COLO829 (cell line): Measurements from ENCODE around the gene C1R.

Source experiments
- DNase-seq: peaks from one replicate; pipeline ENCODE4 v3.0.0; 2012; ENCODE audit warnings: low spot score

Gene C1R

DNA sequence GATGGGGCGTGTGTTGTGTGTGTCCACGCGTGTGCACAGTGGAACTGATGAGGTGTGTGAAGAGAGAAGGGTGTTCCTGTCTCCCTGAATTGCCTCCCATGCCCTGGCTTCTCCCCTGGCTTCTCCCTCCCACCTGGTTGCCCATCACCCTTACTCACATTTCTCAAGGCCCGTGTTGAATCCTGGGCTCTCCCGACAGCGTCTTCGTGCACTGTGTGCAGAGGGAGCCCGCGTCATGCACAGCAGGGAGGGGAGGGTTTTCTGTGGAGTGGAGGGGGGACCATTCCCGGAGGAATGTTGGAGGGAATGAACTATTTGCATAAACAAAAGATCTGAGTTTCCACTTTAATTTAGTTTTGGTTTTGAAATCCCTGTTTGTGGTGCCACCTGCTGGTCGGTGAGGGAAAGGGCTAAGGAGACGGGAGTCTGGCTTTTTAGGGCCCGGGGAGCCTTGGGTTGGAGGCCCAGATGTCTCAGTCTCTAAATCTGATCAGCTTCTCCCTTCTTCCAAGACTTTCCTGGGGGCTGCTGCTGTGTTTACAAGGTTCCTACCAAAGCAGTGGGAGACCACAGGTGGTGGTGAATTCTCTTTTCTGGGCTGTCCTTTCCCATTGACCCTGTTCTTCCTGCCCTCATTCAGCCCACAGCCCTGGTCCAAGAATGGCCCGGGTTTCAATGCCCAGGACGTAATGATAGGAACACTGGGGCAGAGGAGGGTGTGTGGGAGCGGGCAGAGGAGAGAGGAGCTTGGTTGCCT is at the start of gene C1R:
Gene C1R, minus strand, starts transcription at position 217 of the 757 bp plus-strand sequence. Its CDS starts 57 bp downstream, at position 160.
- peak; percentile 76 for DNase-seq

DNA sequence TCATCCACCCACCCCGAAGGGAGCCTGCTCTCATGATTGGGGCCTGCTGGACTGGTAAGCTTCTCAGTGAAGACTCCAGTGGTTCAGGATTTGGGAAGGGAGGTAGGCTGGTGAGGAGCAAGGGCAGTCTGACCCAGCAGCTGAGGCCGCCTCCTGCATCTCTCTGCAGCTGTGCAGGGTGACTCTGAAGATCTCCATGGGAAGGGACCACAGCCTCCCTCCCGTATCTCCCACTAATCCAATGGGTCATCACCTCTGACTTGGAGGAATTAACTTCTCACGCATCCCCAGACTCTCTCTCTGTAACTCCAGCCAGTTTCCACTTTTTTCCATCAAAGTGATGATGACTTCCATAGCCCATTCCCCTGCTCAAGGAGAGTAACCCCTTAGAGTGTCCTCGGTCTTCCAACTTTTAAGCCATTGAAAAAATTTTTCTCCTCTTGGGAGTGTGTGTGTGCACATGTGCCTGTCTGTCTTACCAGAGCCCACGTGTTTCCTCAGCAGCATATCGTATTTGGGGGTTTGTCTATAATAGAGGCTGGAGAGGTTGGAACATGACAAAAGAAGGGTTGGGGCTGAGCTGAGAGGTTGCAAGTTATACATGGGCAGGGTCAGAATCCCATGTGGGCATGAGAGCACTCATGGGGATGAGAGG is 49.2 kb upstream of the C1R start:
- no peak for DNase-seq

DNA sequence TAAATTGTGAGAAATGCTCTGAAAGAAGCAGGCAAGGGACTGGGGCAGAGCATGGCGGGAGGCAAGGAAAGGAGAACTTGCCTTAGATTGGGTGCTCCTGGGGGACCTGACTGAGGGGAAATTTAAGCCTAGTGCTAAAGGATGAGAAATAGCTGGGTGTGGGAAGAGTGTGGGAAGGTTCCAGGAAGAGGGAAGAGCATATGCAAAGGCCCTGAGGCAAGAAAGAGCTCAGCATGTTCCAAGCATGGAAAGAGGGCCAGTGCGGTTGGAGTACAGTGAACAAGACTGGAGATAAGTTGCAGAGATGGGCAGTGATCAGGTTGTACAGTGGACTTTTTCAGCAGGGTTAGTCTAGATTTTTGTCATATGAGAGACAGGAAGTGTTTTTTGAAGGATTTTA is 47.0 kb upstream of the C1R start:
- DNase-seq: no peak

DNA sequence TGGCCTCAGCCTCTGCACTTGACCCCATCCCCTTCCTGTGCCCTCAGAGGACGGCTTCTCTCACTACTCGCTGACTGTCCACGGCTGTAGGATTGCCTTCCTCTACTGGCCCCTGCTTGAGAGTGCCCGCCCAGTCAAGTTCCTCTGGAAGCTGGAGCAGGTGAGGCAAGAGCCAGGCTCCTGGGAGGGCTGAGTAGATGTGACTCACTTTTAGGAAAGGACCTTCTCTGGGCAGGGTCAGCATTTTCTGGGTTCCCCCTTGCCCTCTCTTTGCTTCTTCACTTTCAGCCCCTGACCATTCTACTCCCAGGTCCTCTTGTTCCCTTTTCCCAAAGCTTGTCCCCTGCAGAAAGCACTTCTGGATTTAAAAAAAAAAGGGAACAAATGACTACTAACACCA is 45.7 kb upstream of the C1R start:
- no peak for DNase-seq

DNA sequence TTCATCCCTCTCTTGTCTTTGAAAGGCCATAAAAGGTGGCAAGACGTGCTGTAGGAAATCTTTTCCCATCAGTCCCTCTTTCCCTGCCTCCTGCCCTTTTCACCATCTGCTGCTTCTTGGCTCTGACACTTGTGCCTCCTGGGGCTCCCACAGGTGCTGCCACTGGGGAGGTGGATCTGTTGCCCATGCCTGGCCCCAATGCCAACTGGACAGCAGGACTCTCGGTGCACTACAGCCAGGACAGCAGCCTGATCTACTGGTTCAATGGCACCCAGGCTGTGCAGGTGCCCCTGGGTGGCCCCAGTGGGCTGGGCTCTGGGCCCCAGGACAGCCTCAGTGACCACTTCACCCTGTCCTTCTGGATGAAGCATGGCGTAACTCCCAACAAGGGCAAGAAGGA is 44.4 kb upstream of the C1R start:
- no peak for DNase-seq

DNA sequence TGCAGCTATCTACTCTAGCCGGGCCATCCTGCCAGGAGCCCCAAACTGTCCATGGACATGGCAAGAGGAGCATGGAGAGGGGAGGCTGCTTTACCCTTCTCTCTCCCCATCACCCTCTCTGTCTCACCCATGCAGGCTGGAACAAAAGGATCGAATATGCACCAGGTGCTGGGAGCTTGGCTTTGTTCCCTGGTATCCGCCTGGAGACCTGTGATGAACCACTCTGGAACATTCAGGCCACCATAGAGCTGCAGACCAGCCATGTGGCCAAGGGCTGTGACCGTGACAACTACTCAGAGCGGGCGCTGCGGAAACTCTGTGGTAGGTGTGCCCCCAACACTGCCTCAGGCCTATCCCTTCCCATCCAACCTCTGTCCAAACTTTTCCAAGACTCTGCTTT is 43.8 kb upstream of the C1R start:
- no peak for DNase-seq

DNA sequence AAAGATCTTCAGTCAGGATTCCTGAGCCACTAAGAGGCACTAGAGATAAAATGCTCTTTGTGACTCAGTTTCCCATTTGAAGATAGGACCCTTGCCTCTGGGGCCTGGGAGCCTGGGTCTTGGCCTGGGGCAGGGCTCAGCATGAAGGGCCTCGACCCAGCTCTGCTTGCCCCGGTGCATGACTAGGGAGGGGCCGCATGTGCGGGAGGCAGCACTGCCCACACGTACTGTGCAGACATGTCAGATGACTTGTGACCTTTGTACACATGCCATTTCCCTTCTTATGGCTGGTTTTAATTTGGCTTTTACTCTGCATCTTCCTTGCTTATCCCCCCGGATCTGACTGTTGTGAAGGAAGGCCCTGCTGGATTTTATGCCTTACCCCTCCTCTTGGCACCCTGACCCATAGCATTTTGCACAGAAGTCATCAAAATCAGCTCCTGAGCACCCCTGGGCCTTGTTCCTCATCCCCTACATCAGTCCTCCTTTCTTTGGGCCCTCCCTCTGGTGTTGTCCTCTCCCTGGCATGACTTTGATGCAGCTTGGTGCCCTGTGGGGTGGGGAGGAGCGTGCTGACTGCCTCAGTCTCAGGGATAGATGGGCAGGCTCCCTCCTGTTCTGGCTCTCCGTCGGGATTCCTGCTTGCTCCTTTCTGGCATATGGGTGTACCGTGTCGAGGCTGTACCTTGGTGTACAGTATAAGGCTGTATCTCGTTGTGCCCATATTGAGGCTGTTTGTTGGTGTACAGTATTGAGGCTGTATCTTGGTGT is 42.3 kb upstream of the C1R start:
- no peak for DNase-seq

DNA sequence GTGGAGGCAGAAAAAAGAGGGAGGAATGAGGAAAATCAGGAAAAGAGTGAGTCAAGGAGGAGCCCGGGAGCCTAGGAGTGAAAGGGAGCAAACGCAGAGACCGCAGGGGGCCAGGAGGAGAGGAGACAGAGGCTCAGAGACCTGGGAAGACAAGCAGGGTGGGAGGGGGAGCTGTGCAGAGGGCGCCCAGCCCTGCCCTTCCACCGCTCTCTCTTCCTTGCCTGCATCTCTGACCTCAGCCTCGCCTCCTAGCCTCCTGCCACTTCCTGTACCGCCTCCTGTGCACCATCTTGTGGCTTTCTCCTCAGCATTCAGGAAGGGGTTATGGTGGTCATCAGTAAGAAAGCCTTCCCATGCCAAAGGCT is 39.2 kb upstream of the C1R start:
- no peak for DNase-seq

DNA sequence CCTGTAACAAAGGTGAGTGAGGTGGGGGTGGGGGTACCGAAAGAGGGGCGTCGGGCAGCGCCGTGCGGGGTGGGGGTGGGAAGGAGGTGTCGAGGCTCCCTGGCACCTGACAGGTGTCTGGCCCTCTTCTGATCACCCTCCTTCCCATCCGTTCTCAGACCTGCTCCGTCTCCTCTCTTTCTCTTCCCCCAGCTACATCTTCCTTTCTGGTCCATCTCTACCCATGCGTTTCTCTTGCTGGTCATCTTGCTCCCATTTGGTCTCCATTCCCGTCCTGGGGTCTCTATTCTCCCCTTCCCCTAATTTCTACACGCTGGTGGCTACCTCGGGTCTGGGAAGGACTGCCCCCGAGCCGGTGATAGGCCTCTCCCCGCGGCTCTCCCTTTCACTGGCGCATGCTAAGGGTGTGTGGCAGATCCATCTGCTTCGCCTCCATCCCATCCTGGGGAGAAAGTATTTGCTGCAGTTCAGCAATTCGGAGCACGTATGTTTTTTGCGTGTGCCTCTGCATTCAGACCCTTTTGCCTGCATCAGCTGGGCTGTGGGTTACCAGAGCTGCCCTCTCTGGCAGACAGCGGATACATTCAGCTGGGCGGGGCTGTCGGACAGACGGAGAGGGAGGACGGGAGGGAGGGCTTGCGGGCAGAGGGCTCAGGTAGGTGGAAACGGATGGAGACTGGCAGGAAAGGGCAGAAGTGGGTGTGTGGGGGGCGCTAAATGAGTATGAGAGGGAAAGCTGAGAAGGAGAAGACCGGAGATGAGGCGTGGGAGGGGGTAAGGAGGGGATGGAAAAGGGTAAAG is 38.7 kb upstream of the C1R start:
- DNase-seq: peak; percentile 32

DNA sequence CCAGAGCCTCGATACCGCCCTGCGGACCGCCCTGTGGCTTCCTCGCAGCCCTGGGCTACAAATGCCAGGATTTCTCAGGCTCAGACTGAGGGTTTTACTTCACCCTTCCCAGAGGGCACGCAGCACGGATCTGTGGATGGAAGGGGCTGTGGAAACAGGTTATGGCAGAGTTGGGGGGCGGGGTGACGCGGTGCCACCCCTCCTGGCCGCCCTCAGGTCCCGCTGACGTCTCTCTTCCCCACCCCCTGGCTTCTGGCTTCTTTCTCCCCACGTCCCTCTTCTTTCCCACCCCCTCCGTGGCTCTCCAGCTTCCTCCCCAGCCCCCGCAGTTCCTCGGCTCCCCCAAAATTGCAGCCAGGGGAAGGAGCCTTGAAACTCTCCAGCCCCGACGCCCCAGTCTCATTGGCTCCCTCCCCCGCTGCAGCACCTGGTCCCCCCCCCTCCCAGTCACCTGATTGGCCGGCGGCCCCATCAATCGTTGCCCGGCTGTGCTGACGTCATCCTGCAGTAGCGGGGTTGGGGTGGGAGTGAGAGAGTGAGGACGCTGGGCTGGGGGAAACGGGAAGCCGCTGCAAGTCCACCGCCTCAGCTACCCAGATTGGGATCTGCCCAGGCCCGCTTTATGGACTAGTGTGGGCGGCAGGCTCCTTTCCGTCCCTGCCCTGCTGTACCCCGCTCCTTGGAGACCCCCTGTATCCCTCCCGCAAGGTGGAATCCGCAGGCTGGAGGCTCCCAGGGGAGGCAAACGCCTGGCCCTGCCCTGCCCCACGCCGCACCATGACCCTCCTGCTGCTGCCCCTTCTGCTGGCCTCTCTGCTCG is 37.8 kb upstream of the C1R start, which contains the start of gene CLSTN3:
Gene CLSTN3, plus strand, starts transcription at position 500 of the 820 bp plus-strand sequence. Its CDS starts 278 bp downstream, at position 778.
- DNase-seq: peak; percentile 80

DNA sequence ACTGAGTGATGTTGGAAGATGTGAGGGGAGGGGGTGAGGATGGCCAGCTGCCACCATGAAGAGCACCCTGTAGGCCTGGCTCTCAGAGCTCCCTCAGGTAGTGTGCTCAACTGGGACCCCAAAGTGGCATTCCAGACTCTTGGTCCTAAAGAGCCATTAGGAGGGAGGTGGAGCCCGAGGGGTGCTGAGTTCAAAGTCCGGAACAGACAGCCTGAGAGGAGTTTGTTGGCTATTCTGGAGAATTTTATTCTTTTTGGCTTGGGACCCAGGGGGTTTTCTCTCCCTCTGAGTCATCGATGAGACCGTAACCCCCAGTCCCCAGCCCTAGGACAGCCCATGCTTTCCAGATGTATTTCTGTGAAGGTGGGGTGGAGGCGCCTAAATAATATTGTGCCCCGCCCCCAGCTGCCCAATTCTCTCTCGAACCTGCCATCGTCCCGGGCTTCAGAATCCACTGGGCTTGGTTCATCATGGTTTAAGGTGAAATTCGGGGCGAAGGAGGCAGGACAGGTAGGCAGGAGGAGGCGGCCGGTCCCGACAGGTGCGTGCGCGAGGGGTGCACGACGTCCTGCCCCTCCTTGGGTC is 37.1 kb upstream of the C1R start:
- DNase-seq: no peak

DNA sequence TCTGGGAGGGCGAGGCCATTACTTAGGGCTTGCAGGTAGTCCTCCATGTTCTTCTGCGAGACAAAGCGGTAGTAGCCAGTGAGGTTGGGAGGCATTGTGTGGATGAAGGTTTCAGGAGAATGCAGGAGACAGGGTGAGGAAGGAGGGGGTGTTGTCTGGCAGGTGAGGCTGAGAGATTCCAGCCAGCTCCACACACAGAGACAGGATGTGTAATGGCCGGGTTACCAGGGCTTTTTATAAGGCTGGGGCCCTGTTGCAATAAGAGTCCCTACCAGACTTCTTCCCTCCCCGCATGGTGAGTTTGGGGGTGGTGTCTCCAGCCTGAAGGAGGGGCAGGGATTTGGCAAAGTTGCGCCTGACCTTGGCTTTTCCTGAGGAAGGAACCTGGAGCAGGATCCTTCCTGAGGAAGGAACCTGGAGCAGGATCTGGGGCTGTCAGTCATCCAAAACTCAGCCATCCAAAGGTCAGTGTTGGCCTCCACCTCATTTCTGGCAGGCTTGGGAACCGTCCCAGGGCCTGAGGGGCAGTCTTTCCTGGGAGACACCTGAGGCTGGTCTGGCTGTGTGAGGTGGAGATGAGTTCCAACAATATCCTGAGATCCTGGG is 36.5 kb upstream of the C1R start, which contains the start of gene RBP5:
Gene RBP5, minus strand, starts transcription at position 209 of the 606 bp plus-strand sequence. Its CDS starts 114 bp downstream, at position 95.
- no peak for DNase-seq

DNA sequence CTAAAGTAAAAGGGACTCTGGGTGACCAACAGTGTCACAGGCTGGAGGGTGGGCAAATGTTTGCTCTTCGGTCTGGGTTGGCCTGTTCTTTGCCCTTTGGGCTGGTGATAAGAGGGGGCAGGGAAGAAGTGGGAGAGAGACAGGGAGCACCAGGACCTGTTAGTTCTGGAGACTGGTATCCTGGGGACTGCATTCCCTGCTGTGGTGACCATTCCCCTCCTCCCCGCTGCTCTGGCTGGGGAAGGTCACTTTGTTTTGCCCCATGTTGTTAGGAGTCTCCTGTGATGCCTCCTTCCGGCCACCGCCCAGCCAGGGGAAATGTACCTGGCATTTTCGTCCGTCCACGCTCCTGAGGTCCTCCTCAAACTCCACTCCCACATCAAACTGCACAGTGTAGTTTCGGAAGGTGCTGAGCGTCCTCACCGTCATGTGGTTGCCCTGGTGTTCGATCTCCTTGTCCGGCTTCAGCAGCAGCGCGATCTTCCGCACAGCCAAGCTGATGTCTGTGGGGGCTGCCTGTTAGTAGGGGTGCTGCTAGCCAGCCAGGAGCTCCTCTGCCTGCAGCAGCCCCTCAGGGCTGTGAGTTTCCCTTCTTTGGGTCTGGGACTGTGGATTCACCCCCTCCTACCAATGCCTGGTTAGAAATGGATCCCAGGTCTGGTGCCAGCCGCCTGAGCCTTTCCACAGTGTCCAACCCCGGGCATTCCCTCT is 35.8 kb upstream of the C1R start:
- DNase-seq: no peak

DNA sequence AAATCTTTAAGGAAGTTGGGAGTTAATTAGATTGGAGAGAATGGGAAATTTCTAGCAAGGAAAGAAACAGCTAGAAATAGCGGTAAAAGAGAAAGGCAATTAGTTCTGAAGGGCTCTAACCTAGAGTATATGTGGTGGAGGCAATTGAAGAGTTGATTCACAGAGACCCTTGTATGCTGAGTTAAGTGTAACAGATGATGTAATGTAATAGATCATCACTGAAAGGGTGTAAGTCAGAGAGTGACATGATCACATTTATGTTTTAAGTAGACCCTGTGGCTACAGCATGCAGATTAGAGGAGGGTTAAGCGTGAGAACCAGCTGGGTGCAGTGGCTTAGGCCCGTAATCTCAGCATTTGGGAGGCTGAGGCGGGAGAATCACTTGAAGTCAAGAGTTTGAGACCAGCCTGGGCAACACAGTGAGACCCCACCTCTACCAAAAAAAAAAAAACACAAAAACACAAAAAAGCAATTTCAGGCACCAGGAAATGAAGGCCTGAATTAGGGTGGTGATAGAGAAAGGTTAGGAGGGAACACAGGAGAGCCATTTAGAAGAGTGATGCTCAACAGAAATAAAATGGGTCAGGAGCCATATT is 33.5 kb upstream of the C1R start:
- no peak for DNase-seq

DNA sequence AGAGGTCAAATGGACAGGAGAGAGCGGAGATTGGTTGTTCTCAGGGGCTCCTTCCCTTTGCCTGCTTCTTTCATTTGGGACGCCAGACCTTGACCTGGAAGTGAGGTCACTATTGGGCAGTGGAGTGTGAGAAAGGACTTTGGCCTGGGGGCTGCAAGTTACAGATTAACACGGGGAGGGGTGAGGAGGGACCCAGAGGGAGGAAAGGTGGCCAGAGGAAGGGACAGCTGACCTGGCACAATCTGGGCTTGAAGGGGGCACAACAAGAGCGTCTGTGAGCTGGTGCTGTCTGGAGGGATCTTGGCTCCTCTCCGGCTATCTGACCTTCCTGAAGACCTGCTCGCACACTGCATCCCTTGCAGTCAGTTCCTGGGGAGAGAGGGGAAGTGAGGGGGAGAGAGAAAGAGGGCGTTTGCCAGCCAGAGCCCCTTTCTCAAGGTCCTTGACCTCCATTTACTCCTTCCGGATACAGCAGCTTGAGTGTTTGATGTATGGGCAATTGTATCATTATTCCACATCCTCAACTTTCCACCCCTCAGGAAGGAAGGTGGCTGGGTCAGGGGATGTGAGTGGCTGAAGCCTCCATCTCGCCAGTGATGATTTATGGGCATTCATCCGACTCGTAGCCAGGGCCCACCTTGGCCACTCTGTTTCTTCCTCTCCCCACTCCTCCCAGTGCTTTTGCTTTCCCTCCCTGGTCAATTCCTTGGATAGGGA is 31.7 kb upstream of the C1R start:
- DNase-seq: no peak

DNA sequence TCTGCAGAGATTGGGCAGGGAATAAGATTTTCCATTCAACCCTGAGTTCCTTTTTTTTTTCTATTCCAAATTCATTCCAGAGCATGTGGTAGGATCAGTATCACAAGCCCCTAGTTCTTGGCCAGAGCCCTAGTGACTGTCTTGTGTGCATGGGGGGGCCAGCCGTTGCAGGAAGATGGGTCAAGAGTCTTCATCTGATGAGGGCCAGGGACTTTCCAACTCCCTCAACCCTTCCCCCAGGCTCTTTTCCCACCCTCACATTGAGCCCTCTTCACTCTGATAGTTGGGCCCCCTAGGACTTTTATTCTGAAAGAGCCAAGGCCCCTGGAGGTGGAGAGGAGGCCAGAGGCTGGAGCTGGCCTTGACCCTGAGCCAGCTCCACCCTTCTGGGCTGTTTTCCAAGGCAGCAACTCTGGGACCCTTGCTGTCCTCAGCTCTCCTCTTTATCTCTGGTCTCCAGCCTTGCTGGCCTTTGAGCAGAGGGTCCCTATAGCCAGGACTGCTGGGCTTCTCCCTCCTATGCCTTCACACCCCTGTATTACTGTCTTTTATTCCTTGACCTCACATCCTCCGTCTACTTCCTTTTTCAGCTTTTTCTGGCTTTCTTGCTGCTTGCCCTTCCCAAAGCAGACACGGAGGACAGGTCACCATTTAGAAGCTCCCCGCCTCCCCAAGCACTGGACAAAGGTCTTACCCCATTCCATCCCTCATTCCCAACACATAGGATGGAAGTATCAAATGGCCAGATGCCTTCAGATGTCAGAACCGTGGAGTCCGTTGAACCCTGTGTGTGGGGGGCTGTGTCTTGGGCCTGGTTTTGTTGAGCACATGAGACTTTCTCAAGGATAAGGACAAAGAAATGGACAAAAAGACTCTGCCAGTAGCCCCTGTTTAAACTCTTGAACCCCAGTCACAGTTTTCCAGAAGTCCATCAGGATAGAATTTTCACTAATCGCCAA is 30.8 kb upstream of the C1R start:
- no peak for DNase-seq

DNA sequence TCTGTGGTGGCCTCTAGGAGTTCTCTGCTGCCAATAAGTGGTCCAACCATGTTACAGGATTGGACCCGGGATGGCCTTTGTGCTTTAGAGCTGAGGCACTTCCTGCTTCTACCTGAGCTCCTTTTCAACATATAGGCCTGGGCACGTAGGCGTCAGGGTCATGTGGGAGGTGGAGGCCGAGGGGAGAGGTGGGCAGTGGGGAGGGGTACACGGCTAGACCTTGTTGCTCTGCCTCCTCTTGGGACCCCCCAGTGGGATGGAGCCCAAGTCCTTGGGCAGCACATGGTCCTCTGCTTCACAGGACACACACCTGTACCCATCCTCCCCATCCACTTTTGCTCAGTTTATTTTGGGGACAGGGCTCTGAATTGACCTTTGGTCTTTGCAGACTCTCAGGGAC is 29.1 kb upstream of the C1R start:
- no peak for DNase-seq
